HG03280 (cell line): ENCODE results near the gene ANKRD13A.
A peak's percentile ranks its signal among the peaks of the same experiment; 100 is the strongest.

ENCODE experiments used
- ATAC-seq: cut with Tn5 transposase; IDR thresholded peaks from one replicate; pipeline ENCODE4 v1.9.1; 2021; ENCODE audit warnings: mild to moderate bottlenecking, moderate library complexity; ENCODE audit not compliant: unreplicated experiment

Gene ANKRD13A

GRCh38 chr12:109998904-109999648 lies at the start of gene ANKRD13A:
Gene ANKRD13A, plus strand, starts transcription at chr12:109999430. Its CDS starts 259 bp downstream, at chr12:109999689.
- ATAC-seq, result peak; percentile 55

DNA sequence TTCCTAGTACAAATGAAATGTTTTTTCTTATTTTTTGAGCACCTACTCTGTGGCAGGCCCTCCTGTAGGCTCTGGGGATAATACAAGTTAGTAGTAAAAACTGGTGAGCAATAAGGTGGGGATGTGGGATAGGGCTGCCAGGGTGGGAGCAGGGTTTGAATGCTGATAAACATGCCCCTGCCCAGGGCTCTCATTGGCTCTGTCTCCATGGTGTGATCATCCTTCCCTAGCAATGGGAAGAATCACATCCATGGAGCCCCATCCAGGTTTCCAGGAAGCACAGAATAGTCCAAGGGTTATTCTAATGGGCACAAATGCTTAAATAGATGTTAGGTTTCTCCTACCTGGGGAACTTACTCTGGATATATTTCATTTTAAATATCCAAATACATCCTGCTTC lies 48.6 kb upstream of the ANKRD13A start:
- ATAC-seq, result no peak

DNA sequence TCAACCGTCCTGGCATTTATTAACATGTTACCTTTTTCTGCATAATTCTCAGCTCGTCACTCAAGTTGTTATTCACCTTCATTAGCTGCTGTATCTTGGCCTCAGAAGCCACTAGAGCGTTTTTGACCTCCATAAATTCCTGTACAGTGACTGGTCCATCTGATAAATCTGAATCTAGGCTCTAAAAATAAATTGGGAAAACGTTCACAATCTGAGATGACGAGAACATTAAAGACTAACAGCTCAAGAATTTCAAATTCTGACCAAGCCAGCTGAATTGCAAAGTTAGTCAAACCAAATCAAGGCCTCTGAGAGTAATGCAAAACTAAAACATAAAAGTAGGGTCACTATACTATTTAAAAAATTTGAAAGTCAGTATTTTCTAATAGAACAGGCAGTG lies 48.1 kb upstream of the ANKRD13A start:
- no peak for ATAC-seq

GRCh38 chr12:109951751-109952150 lies 47.5 kb upstream of the ANKRD13A start:
- no peak for ATAC-seq

DNA sequence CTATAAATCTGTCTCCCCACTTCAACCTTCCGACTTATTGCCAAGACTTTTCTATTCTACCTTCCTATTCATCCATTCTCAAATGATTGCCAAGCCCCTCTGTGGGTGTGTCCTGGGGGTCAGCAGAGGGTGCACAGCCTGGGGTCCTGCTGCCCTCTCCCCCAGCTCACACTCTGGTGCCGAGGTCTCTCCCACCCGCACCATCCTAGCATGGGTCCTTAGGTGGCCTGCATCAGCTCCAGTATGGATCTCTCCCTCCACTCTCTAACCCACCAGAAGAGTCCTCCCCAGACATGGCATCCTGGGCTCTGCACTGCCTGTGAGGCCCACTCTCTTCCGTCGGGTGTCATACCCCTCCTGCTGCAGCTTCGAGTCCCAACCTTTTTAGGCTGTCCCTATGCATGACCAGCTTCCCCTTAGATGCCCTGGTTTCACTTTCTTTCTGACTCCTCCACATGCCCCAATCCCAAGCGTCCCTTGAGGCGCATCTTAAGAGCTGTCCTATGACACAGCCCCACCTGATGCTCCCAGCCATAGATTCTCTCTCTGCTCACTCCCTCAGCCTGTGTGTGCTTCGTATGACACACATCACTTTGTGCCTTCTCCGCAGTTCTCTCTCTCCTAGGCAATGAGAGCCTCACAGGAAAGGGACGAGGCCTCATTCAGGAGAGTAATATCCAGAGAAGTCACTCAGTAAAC lies 46.9 kb upstream of the ANKRD13A start:
- ATAC-seq, result no peak

DNA sequence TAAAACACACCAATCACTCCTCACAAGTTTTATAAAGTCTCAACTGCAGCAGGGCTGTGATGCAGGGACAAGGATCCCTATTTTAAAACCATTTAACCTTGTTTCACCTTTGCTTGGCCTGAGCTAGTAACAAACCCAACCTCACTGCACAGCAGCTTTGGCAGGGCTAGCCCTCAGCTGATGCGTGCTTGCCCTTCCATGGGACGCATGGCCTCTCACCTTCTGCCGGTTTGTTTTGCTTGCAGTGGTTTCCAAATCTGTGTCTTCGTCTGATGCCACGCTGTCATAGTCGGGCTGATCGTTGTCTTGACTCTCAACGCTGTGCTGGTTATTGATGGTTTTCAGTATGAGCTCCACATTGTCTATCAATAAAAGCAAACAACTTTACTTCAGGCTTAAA lies 46.4 kb upstream of the ANKRD13A start:
- ATAC-seq, result no peak

DNA sequence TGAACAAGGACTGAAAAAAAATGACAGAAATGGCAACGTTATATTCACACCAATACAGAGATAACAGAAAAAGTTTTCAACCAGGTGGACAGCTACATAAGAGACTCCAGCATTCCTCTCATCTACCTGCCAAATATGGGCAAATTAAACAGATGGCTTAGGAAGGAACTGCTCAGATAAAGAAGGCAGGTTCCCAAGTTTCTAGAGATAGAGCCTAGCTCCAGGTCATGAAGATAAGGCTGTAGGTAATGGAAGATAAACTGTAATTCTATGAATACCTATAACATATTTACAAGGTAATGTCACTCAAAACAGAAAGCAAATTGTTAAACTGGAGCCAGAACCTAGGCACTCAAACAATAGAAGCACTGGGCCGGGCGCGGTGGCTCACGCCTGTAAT lies 45.6 kb upstream of the ANKRD13A start:
- no peak for ATAC-seq

- ATAC-seq, result no peak
These were observed 40.9 kb upstream of the ANKRD13A start for GRCh38 chr12:109958374-109958773.

- no peak for ATAC-seq
These were observed 39.7 kb upstream of the ANKRD13A start for GRCh38 chr12:109959411-109960093.

GRCh38 chr12:109961201-109961600 lies 38.0 kb upstream of the ANKRD13A start:
- ATAC-seq, result no peak

GRCh38 chr12:109961612-109962011 lies 37.6 kb upstream of the ANKRD13A start:
- no peak for ATAC-seq

DNA sequence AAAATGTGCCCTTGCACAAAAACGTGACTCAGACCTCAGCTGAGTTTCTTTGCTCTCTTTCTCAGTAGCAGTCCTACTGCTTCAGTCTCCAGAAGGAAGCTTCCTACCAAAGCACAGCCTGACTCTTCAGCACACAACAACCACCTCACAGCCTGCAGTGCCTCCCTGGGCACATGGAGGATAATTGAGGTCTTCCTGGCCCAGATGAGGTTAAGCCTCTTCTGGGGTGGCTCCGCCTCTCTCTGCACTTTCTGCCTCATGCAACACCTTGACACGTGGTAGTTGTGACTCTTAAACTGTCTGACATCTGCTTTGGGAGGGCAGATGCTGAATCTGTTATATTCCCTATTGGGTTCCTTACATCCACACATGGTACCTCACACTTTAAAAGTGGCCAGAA lies 36.8 kb upstream of the ANKRD13A start:
- no peak for ATAC-seq

- ATAC-seq, result no peak
These were observed 35.9 kb upstream of the ANKRD13A start for GRCh38 chr12:109963330-109963729.

GRCh38 chr12:109963743-109964429 lies 35.3 kb upstream of the ANKRD13A start:
- no peak for ATAC-seq

DNA sequence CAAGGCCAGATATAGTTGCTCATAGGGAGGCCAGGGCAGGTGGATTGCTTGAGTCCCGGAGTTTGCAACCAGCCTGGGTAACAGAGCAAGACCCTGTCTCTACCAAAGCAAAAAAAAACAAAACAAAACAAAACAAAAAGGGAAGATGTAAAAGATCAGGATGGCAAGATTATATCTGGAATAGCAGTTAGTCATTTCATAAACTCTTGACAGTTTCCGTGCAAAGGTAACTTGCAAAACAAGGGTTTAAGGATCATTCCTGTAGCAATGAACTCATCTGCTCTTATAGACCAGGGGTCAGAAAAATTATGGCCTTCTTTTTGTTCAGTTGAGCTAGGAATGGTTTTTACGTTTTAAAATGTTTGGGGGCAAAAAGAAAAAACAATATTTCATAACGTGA lies 32.7 kb upstream of the ANKRD13A start:
- ATAC-seq, result no peak

DNA sequence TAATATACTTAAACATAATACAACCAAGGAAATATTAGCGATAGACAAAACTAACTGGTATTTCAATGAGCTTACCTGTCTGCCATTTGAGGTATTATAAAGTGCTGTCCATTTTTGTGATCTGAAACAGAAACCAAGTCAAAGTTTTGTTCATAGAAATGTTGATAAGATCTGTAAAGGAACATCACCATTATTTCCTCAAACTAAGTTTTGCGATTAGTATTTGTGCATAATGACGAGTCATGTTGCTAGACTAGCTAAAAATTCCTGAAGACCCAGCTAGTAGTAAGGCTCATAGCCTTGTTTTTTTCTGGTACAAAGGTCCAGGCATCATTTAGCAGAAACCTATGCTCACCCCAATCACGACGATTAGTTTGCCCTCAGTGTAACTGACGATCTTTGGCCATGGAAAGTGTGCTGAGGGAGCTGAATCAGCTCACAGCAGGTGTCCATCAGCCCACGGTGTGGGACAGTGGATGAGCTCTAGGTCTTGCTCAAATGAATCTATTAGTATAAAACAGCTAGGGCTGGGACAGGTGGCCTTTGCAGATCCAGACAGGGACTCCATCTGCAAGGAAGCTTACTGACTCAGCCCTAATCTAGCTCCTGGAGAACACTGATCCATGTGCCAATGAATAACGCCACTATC lies 31.7 kb upstream of the ANKRD13A start:
- no peak for ATAC-seq

- ATAC-seq, result no peak
These were observed 31.2 kb upstream of the ANKRD13A start for GRCh38 chr12:109968032-109968420.

DNA sequence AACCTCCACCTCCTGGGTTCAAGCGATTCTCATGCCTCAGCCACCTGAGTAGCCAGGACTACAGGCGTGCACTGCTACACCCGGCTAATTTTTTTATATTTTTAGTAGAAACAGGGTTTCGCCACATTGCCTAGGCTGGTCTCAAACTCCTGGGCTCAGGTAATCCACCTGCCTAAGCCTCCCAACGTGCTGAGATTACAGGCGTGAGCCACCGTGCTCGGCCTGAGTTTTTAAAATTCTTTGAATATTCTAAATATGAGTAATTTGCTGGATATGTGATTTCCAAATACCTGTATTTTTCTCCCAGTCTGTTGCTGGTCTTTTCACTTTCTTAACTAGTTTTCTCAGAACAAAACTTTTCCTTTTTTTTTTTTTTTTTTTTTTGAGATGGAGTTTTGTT lies 30.4 kb upstream of the ANKRD13A start:
- no peak for ATAC-seq

DNA sequence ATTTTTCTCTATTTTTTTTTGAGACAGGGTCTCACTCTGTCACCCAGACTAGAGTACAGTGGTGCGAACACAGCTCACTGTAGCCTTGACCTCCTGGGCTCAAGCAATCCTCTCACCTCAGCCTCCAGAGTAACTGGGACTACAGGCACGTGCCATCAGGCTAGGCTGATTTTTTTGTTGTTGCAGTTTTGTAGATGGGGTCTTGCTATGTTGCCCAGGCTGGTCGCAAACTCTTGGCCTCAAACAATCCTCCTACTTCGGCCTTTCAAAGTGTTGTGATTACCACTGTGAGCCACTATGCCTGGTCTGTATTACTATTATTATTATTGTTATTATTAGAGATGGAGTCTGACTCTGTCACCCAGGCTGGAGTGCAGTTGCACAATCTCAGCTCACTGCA lies 26.4 kb upstream of the ANKRD13A start:
- no peak for ATAC-seq

DNA sequence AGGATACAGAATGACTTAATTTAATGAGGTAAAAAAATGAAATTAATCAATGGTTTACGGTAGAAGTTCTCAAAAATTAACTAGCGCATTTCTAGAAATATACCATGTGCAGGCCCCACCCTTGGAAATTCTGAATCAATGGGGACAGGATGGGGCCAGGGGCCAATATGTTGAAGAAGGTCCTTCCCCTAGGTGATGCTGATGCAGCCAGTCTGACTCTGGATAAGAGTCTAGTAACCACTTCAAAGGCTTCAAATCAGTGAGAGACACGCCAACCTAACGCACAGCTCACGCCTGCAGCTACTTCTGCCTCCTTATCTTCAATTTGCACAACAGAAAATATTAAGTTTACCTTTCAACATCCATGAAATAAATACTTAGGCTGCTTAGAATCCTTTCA lies 17.9 kb upstream of the ANKRD13A start:
- no peak for ATAC-seq

DNA sequence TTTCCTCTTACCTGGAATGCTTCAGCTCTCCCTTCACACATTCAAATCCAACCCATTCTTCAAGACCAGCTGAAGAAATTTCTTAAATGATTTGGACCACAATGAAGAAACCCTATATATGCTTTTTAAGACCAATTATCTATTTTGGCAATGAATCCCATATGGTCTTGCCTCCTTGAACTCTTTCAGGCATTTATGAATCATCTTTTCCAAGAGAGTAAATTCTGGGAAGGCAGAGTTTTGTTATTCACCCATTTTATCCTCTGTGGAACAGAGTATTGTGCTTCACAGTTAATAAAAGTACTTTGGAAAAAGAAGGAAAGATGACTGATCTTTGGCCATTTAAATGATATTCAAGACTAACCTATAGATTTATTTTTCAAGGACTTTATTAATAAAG lies 17.0 kb upstream of the ANKRD13A start:
- no peak for ATAC-seq
